IMR-90 (cell line): ENCODE measurements around the gene TMUB2. TPM values are rescaled to one million over a fixed set of nuclear protein-coding genes. Genes with fewer than 3 reads are reported as not detected.

Experiments
- ATAC-seq: fragments of 200-7000 bp; cut with Tn5 transposase; 2 replicates; pipeline ENCODE4 v1.9.1; 2020; ENCODE audit warnings: low read depth, mild to moderate bottlenecking, moderate library complexity
- BruUV-seq: library from RNA; stranded (reverse); fragments of 400-500 nt; replicated peaks from 2 replicates; lab custom pipeline; 2021; lab: Mats Ljungman, UMichigan
- CTCF ChIA-PET: fragments of 300-600 bp; formaldehyde crosslinking; extraction: SDS; loops from one replicate; lab custom pipeline; 2021; ENCODE audit warnings: antibody characterized with exemption; lab: Yijun Ruan, JAX
- POLR2A ChIA-PET: fragments of 300-600 bp; sonication (Branson Sonifier 250); formaldehyde crosslinking; loops from one replicate; lab custom pipeline; 2022; ENCODE audit warnings: antibody characterized with exemption; ENCODE audit not compliant: unreplicated experiment; lab: Charles Lee
- DNase-seq: peaks from one replicate; pipeline ENCODE4 v3.0.0; 2013
- H2AFZ ChIP-seq: replicated peaks from 2 replicates; pipeline ENCODE3; 2013; ENCODE audit warnings: low read length, mild to moderate bottlenecking; ENCODE audit not compliant: poor library complexity
- H2AK5ac ChIP-seq: 2 replicates; pipeline ENCODE4 v1.6.1; 2013; ENCODE audit warnings: low read depth, low read length, inconsistent platforms
- H2AK9ac ChIP-seq: replicated peaks from 2 replicates; pipeline ENCODE3; 2013; ENCODE audit warnings: mild to moderate bottlenecking, low read depth, low read length, moderate library complexity; ENCODE audit not compliant: poor library complexity
- H2BK120ac ChIP-seq: 2 replicates; pipeline ENCODE4 v1.6.1; 2013; ENCODE audit warnings: low read depth, low read length, inconsistent platforms
- H2BK15ac ChIP-seq: 3 replicates; pipeline ENCODE4 v1.6.1; 2013; ENCODE audit warnings: low read depth, low read length, inconsistent platforms
- H2BK20ac ChIP-seq: 2 replicates; pipeline ENCODE4 v1.6.1; 2013; ENCODE audit warnings: low read depth, mild to moderate bottlenecking, inconsistent platforms, low read length, moderate library complexity
- H2BK5ac ChIP-seq: 2 replicates; pipeline ENCODE4 v1.6.1; 2013; ENCODE audit warnings: mild to moderate bottlenecking, low read depth, low read length, inconsistent platforms; ENCODE audit not compliant: poor library complexity, severe bottlenecking
- H3K14ac ChIP-seq: replicated peaks from 2 replicates; pipeline ENCODE4 v1.6.1; 2013; ENCODE audit warnings: low read depth, low read length, inconsistent platforms
- H3K18ac ChIP-seq: 2 replicates; pipeline ENCODE4 v1.6.1; 2013; ENCODE audit warnings: low read depth, low read length, control low read depth
- H3K23ac ChIP-seq: 2 replicates; pipeline ENCODE4 v1.6.1; 2013; ENCODE audit warnings: low read depth, low read length, inconsistent platforms
- H3K27ac ChIP-seq: 2 replicates; pipeline ENCODE4 v1.5.1; 2013; ENCODE audit warnings: mild to moderate bottlenecking, control low read depth, low read length; ENCODE audit not compliant: insufficient read depth
- H3K27me3 ChIP-seq: 2 replicates; pipeline ENCODE4 v1.6.1; 2013; ENCODE audit warnings: low read length; ENCODE audit not compliant: control insufficient read depth, insufficient read depth
- H3K36me3 ChIP-seq: 2 replicates; pipeline ENCODE4 v1.6.1; 2013; ENCODE audit warnings: low read length, mixed read lengths; ENCODE audit not compliant: control insufficient read depth, insufficient read depth
- H3K4ac ChIP-seq: 2 replicates; pipeline ENCODE4 v1.6.1; 2013; ENCODE audit warnings: low read depth, low read length, inconsistent platforms
- H3K4me1 ChIP-seq: 2 replicates; pipeline ENCODE4 v1.6.1; 2013; ENCODE audit warnings: low read length, mixed read lengths; ENCODE audit not compliant: control insufficient read depth, insufficient read depth
- H3K4me2 ChIP-seq: 2 replicates; pipeline ENCODE4 v1.6.1; 2013; ENCODE audit warnings: low read depth, mild to moderate bottlenecking, control low read depth, low read length, moderate library complexity
- H3K4me3 ChIP-seq: 2 replicates; pipeline ENCODE4 v1.5.1; 2013; ENCODE audit warnings: low read depth, mild to moderate bottlenecking, control low read depth, low read length, moderate library complexity; ENCODE audit not compliant: insufficient read depth
- H3K56ac ChIP-seq: 2 replicates; pipeline ENCODE4 v1.6.1; 2013; ENCODE audit warnings: low read length, inconsistent platforms; ENCODE audit not compliant: insufficient read depth; ENCODE audit errors: extremely low read depth
- H3K79me1 ChIP-seq, 2 experiments: 2 replicates each; pipeline ENCODE4 v1.6.1; 2013; ENCODE audit warnings: low read length in 2 of 2, inconsistent platforms in 1 of 2, low read depth in 1 of 2
- H3K9ac ChIP-seq: 2 replicates; pipeline ENCODE4 v1.6.1; 2013; ENCODE audit warnings: low read depth, low read length, control low read depth
- H3K9me1 ChIP-seq: 2 replicates; pipeline ENCODE4 v1.6.1; 2013; ENCODE audit warnings: low read length, inconsistent platforms; ENCODE audit not compliant: insufficient read depth
- H3K9me3 ChIP-seq: 2 replicates; pipeline ENCODE4 v1.6.1; 2013; ENCODE audit warnings: low read length; ENCODE audit not compliant: control insufficient read depth, insufficient read depth
- H4K20me1 ChIP-seq: 2 replicates; pipeline ENCODE4 v1.6.1; 2013; ENCODE audit warnings: low read length, inconsistent platforms; ENCODE audit not compliant: insufficient read depth
- H4K5ac ChIP-seq: 2 replicates; pipeline ENCODE4 v1.6.1; 2013; ENCODE audit warnings: mild to moderate bottlenecking, low read depth, low read length, control low read depth
- H4K8ac ChIP-seq, 2 experiments: 2 replicates each; pipeline ENCODE4 v1.6.1; 2013; ENCODE audit warnings: low read depth in 2 of 2, low read length in 2 of 2, control low read depth in 1 of 2, inconsistent platforms in 1 of 2
- H4K91ac ChIP-seq: 2 replicates; pipeline ENCODE4 v1.6.1; 2013; ENCODE audit warnings: low read depth, low read length, inconsistent platforms; ENCODE audit not compliant: insufficient read depth
- BHLHE40 ChIP-seq: fragments of 150-350 bp; IDR thresholded peaks from 2 replicates; pipeline ENCODE4 v1.6.1; 2016; ENCODE audit warnings: mild to moderate bottlenecking, low read depth, low read length
- CHD1 ChIP-seq: IDR thresholded peaks from 2 replicates; pipeline ENCODE4 v1.6.1; 2012; ENCODE audit warnings: low read depth, low read length, improper control_type of control experiment
- FOS ChIP-seq: fragments of 150-350 bp; IDR thresholded peaks from 2 replicates; pipeline ENCODE4 v1.6.1; 2016; ENCODE audit warnings: low read depth, low read length
- MAFK ChIP-seq: IDR thresholded peaks from 2 replicates; pipeline ENCODE4 v1.6.1; 2012; ENCODE audit warnings: low read depth, low read length, improper control_type of control experiment
- NFE2L2 ChIP-seq: fragments of 150-350 bp; IDR thresholded peaks from 2 replicates; pipeline ENCODE4 v1.6.1; 2016; ENCODE audit warnings: low read depth, mild to moderate bottlenecking, low read length
- WGBS, 2 experiments: methylation state at CpG; one replicate each; pipeline versions ENCODE4 v1.1.5 to v1.1.7; 2013; ENCODE audit warnings: missing lambda C conversion rate in 2 of 2; ENCODE audit not compliant: insufficient read length in 1 of 2; ENCODE audit errors: extremely low coverage in 2 of 2; 5-methylcytosine and 5-hydroxymethylcytosine counted together
- dilution Hi-C: fragments of 300-500 bp; cut with HindIII; formaldehyde crosslinking; loops from one replicate; pipeline ENCODE4 v1.14.3; 2018; ENCODE audit warnings: low sequenced_read_pairs; ENCODE audit not compliant: unreplicated experiment
- in situ Hi-C: fragments of 300-500 bp; cut with MboI; formaldehyde crosslinking; loops from 3 replicates; pipeline ENCODE4 v1.14.3; 2019; ENCODE audit warnings: low sequenced_read_pairs, inconsistent platforms, mixed read lengths
- intact Hi-C: fragments of 100-400 bp; cut with micrococcal nuclease; formaldehyde crosslinking; loops from 2 replicates; pipeline ENCODE4 v1.10.0; 2022
- polyA plus RNA-seq, 3 experiments: library from polyadenylated mRNA; depleted of rRNA; stranded (reverse); fragments of >200 nt; gene quantifications; 2 replicates each; pipeline ENCODE4 v1.2.3, GENCODE V29; 2012; ENCODE audit warnings: low replicate concordance in 1 of 3
- total RNA-seq: library from RNA; depleted of rRNA; stranded (reverse); fragments of >200 nt; gene quantifications from 2 replicates; pipeline ENCODE4 v1.2.3, GENCODE V29; 2012

The TMUB2 gene
- total and polyA plus RNA-seq, 2 of the 4 experiments (the other 2 are of a cell fraction): 16.5 to 42.5 TPM

DNA sequence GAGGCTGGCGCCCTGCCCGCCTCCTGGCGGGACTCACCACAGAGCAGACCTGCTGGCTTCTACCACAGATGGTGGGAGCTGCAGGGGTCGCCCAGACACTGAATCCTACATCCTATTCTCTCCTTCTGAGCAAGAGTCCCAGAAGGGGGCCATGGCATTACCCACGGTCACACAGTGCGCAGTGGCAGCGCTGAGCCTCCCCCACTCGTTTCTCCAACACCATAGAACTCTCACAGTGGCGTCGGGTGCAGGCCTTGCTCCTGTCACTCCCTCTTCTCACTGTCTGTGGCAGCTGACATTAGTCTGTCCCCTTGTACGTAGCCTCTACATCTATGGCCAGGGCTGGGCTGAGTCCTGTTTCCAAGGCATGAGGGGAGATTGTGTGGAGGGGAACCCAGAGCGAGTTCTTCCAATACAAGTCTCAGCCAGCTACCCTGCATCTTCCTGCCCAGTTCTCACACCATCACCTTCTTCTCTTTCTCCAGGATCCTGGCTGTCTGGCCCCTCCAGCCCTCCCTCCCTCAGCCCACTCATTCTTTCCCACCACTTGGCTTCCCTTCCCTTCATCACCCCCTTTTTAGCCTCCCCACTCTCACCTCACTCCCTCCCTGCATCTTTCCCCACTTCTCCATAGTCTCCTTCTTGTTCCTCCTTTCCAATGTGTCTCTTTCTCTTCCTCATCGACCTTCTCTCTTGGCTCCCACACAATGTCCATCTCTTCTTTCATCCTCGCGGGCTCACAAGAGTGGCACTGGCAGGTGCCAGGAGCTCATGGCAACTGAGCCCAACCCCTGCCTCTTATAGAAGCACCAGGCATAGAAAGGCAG is 26.8 kb downstream of the TMUB2 start (continued):
- TF ChIP-seq FOS: no peak

GRCh38 chr17:44214230-44214494 is 27.4 kb downstream of the TMUB2 start:
- Histone ChIP-seq H3K27me3 (no peaks in the 10 kb centered on the region), H3K9me3 (no peaks in the 10 kb centered on the region), H3K4me1 (peaks cover 11% of the 10 kb centered on the region), H3K4me3 (no peak overlapping the region), H3K4me2 (no peak overlapping the region), H3K9ac (no peak overlapping the region), H2AK9ac (no peak overlapping the region), H4K8ac (no peak overlapping the region), H3K79me1 (peaks cover 43 to 61% of the 10 kb centered on the region in 2 experiments), H2AFZ (no peak overlapping the region), H3K56ac (no peak overlapping the region), H2BK15ac (no peak overlapping the region), H3K9me1 (peaks cover 20% of the 10 kb centered on the region), H2BK20ac (no peak overlapping the region), H3K4ac (no peak overlapping the region), H2AK5ac (no peak overlapping the region), H2BK5ac (no peak overlapping the region), H2BK120ac (no peak overlapping the region), H3K18ac (no peak overlapping the region), H4K20me1 (peaks cover 41% of the 10 kb centered on the region), H3K27ac (no peak overlapping the region), H3K36me3 (peaks cover 58% of the 10 kb centered on the region), H3K14ac (no peak overlapping the region), H4K5ac (no peak overlapping the region), H3K23ac (no peak overlapping the region), H4K91ac (no peak overlapping the region)
- DNase-seq (no peak), ATAC-seq (no peak)
- TF ChIP-seq CHD1: no peak
- TF ChIP-seq BHLHE40: no peak
- no peak for TF ChIP-seq MAFK
- TF ChIP-seq NFE2L2: no peak
- in situ Hi-C loops (loop anchor here (25.0 kb wide), 2 partner anchors 298 to 423 kb away; partner anchors contain the start of gene GPATCH8), dilution Hi-C loops (no loop called here), intact Hi-C loops (loop anchor here (10.0 kb wide), 1 partner anchor 291 kb away; the partner anchor contains the start of gene GPATCH8)
- no CpG with 5 or more reads among the region's 1 CpG for WGBS, 2 experiments
- no TSS peak for BruUV-seq
- POLR2A ChIA-PET: no interaction called here
- CTCF ChIA-PET: no interaction called here
